Effector memory CD8-positive, alpha-beta T cell (primary cell): ENCODE data around the gene SKP2.

Source experiments
- ATAC-seq: fragments of 150-1000 bp; cut with Tn5 transposase; replicated peaks from 2 replicates; pipeline ENCODE4 v1.10.0; 2021; ENCODE audit warnings: mild to moderate bottlenecking, moderate library complexity
- DNase-seq, 3 experiments: peaks; one replicate each; pipeline ENCODE4 v3.0.0; 2021
- H3K27ac Mint-ChIP-seq, 2 donors: one replicate each; pipeline ENCODE4 v1.8.0; 2022; ENCODE audit warnings: mild to moderate bottlenecking in 2 of 2, mixed read lengths in 2 of 2, moderate library complexity in 2 of 2
- H3K27me3 Mint-ChIP-seq, 2 donors: one replicate each; pipeline ENCODE4 v1.8.0; 2022; ENCODE audit warnings: mixed read lengths in 2 of 2
- H3K36me3 Mint-ChIP-seq: one replicate; pipeline ENCODE4 v1.8.0; 2022; ENCODE audit warnings: mild to moderate bottlenecking, moderate library complexity, mixed read lengths; ENCODE audit not compliant: insufficient read depth
- H3K4me1 Mint-ChIP-seq, 2 donors: one replicate each; pipeline ENCODE4 v1.8.0; 2022; ENCODE audit warnings: low read depth in 2 of 2, mixed read lengths in 2 of 2
- H3K4me3 Mint-ChIP-seq, 2 donors: one replicate each; pipeline ENCODE4 v1.8.0; 2022; ENCODE audit warnings: mild to moderate bottlenecking in 2 of 2, mixed read lengths in 2 of 2, moderate library complexity in 2 of 2
- H3K9me3 Mint-ChIP-seq, 2 donors: one replicate each; pipeline ENCODE4 v1.8.0; 2022; ENCODE audit warnings: mixed read lengths in 2 of 2

SKP2 gene

GRCh38 chr5:36147681-36148080 is 4.2 kb upstream of the SKP2 start:
- Mint-ChIP-seq H3K36me3 (peaks cover 6% of the 10 kb centered on the region), H3K4me1 (peaks cover 21 to 51% of the 10 kb centered on the region in 2 donors), H3K27ac (peak overlapping the region in 1 of 2 donors; percentile 67), H3K9me3 (no peaks in the 10 kb centered on the region), H3K27me3 (no peaks in the 10 kb centered on the region), H3K4me3 (no peak overlapping the region)
- DNase-seq (no peak), ATAC-seq (no peak)

- Mint-ChIP-seq H3K27ac (peak overlapping the region; percentile 91 to 95), H3K4me1 (peaks cover 35 to 59% of the 10 kb centered on the region in 2 donors), H3K4me3 (peak overlapping the region; percentile 95 to 97), H3K27me3 (no peaks in the 10 kb centered on the region), H3K9me3 (no peaks in the 10 kb centered on the region), H3K36me3 (peaks cover 8% of the 10 kb centered on the region)
- peak; percentile 8 for ATAC-seq
- DNase-seq = peak; percentile 8 to 26 (median 24)
These were observed 1.1 kb upstream of the SKP2 start for GRCh38 chr5:36150676-36151433.

GRCh38 chr5:36152324-36153297 is 700 bp downstream of the SKP2 start:
- DNase-seq (peak in 1 of 3 experiments; percentile 2), ATAC-seq (no peak)
- peak overlapping the region; percentile 95 to 97 for H3K4me3 Mint-ChIP-seq
- H3K27me3 Mint-ChIP-seq = no peaks in the 10 kb centered on the region
- peaks cover 18% of the 10 kb centered on the region for H3K36me3 Mint-ChIP-seq
- H3K4me1 Mint-ChIP-seq = peaks cover 40 to 60% of the 10 kb centered on the region in 2 donors
- H3K27ac Mint-ChIP-seq = peak overlapping the region; percentile 91 to 95
- no peaks in the 10 kb centered on the region for H3K9me3 Mint-ChIP-seq

- Mint-ChIP-seq H3K27me3 (no peaks in the 10 kb centered on the region), H3K9me3 (no peaks in the 10 kb centered on the region), H3K27ac (no peak overlapping the region), H3K4me3 (peak overlapping the region; percentile 2 to 95), H3K4me1 (peaks cover 40 to 55% of the 10 kb centered on the region in 2 donors), H3K36me3 (peaks cover 15% of the 10 kb centered on the region)
- DNase-seq = no peak
- no peak for ATAC-seq
These were observed 1.4 kb downstream of the SKP2 start for GRCh38 chr5:36153298-36153677.

DNA sequence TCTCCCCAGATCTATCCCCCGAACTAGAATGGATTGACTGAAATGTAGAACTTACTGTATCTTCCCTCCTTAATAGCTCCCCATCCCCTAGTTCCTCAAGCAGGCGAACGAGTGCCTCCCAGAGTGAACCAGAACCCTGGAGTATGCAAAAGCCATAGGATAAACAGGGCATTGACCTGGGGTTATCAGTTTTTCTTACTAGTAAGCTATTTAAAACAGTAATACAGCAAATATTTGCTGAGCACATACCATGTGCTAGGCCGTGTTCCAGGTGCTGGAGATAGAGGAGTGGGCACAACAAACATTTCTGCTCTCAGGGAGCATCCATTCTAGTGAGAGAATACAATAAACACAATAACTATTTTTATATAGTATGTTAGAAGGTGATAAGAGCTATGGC is 1.8 kb downstream of the SKP2 start:
- ATAC-seq (no peak), DNase-seq (no peak)
- Mint-ChIP-seq H3K9me3 (no peaks in the 10 kb centered on the region), H3K27ac (no peak overlapping the region), H3K27me3 (no peaks in the 10 kb centered on the region), H3K36me3 (peaks cover 15% of the 10 kb centered on the region), H3K4me3 (peak overlapping the region; percentile 2 to 52), H3K4me1 (peaks cover 43 to 58% of the 10 kb centered on the region in 2 donors)

- Mint-ChIP-seq H3K36me3 (peaks cover 19% of the 10 kb centered on the region), H3K9me3 (no peaks in the 10 kb centered on the region), H3K27ac (no peak overlapping the region), H3K27me3 (no peaks in the 10 kb centered on the region), H3K4me3 (no peak overlapping the region), H3K4me1 (peaks cover 47 to 52% of the 10 kb centered on the region in 2 donors)
- ATAC-seq (no peak), DNase-seq (no peak)
These were observed 3.4 kb downstream of the SKP2 start for GRCh38 chr5:36155291-36155690.

DNA sequence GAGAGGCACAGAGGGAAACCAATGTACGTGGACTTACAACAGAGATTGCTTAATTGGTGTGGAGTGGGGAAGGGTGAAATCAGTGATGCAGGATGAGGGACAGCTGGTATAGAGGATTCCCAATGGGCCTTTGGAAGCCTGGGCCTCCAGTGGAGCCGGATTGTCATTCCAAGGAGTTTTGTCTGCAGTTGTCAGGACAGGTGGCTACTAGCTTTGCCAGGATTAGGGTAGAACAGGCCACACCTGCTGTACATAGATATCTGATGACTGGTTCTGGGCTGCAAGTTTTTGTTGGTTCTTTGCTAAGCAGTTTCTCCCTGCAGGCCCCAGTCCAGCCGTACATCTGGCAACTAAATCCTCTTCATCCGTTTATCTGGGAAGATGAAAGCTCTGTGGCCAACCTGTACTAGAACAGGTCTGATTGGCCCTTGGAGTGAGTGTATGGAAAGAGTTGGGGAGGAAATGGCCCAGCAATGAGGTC is 4.2 kb downstream of the SKP2 start:
- DNase-seq (no peak), ATAC-seq (no peak)
- Mint-ChIP-seq H3K36me3 (peaks cover 19% of the 10 kb centered on the region), H3K4me1 (peaks cover 38 to 46% of the 10 kb centered on the region in 2 donors), H3K27ac (no peak overlapping the region), H3K27me3 (no peaks in the 10 kb centered on the region), H3K4me3 (no peak overlapping the region), H3K9me3 (no peaks in the 10 kb centered on the region)

DNA sequence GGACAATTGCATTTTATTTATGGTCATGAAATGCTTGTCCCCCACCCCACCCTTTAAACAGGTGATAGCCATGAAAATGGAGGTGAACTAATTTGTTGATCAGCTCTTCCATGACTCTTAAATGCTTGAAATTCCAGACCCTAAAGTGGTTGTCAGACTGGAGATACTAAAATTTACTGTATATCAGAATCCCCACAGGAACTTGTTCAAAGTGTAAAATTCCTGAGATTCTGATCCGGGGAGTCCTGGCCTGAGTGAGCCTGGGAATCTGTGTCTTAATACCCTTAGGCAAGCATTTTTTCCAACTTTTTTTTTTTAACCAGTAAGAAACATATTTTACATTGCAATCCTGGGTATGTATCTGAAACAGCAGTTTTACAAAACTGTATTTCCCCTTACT is 4.7 kb downstream of the SKP2 start:
- DNase-seq = no peak
- H3K4me3 Mint-ChIP-seq = no peak overlapping the region
- ATAC-seq = no peak
- no peaks in the 10 kb centered on the region for H3K27me3 Mint-ChIP-seq
- H3K4me1 Mint-ChIP-seq = peaks cover 35 to 50% of the 10 kb centered on the region in 2 donors
- H3K36me3 Mint-ChIP-seq = peaks cover 19% of the 10 kb centered on the region
- no peaks in the 10 kb centered on the region for H3K9me3 Mint-ChIP-seq
- H3K27ac Mint-ChIP-seq = no peak overlapping the region

GRCh38 chr5:36158144-36158543 is 6.2 kb downstream of the SKP2 start:
- H3K36me3 Mint-ChIP-seq = peaks cover 23% of the 10 kb centered on the region
- H3K27me3 Mint-ChIP-seq = no peaks in the 10 kb centered on the region
- ATAC-seq (no peak), DNase-seq (no peak)
- no peak overlapping the region for H3K4me3 Mint-ChIP-seq
- no peak overlapping the region for H3K27ac Mint-ChIP-seq
- peaks cover 31 to 45% of the 10 kb centered on the region in 2 donors for H3K4me1 Mint-ChIP-seq
- H3K9me3 Mint-ChIP-seq = no peaks in the 10 kb centered on the region

GRCh38 chr5:36160617-36161016 is 8.7 kb downstream of the SKP2 start:
- no peaks in the 10 kb centered on the region for H3K9me3 Mint-ChIP-seq
- no peak for ATAC-seq
- H3K4me3 Mint-ChIP-seq = no peak overlapping the region
- H3K36me3 Mint-ChIP-seq = peaks cover 20% of the 10 kb centered on the region
- no peaks in the 10 kb centered on the region for H3K27me3 Mint-ChIP-seq
- H3K27ac Mint-ChIP-seq = peak overlapping the region in 1 of 2 donors; percentile 35
- peaks cover 24 to 35% of the 10 kb centered on the region in 2 donors for H3K4me1 Mint-ChIP-seq
- DNase-seq = no peak

GRCh38 chr5:36161361-36161760 is 9.4 kb downstream of the SKP2 start:
- Mint-ChIP-seq H3K4me3 (no peak overlapping the region), H3K27ac (peak overlapping the region in 1 of 2 donors; percentile 35), H3K36me3 (peaks cover 19% of the 10 kb centered on the region), H3K4me1 (peaks cover 17 to 32% of the 10 kb centered on the region in 2 donors), H3K27me3 (no peaks in the 10 kb centered on the region), H3K9me3 (no peaks in the 10 kb centered on the region)
- no peak for DNase-seq
- no peak for ATAC-seq

DNA sequence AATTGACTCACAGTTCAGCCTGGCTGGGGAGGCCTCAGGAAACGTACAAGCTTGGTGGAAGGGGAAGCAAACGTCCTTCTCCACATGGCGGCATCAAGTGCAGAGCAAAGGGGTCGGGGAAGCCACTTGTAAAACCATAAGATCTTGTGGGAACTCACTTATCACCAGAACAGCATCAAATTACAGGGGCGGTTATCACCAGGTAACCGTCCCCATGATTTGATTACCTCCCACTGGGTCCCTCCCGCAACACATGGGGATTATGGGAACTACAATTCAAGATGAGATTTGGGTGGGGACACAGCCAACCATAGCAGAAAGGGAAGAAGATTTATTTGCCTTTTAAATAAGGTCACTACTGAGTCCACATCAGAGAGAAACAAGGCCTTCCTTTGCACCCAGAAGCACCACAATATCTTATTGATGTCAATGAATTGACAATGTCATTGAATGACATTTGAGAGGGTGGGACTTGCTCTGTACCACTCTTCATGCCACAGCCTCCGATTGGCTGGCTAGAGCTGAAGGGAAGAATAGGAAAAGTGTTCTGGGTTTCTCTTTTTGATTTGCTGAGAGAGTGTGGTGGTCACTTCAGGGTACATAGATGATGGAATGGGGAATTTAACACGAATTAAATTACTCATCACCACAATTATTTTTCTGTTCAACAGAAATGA is 11.0 kb downstream of the SKP2 start:
- Mint-ChIP-seq H3K4me1 (peaks cover 18 to 26% of the 10 kb centered on the region in 2 donors), H3K9me3 (no peaks in the 10 kb centered on the region), H3K4me3 (no peak overlapping the region), H3K36me3 (peaks cover 24% of the 10 kb centered on the region), H3K27me3 (no peaks in the 10 kb centered on the region), H3K27ac (peak overlapping the region in 1 of 2 donors; percentile 65)
- ATAC-seq = no peak
- DNase-seq = no peak

DNA sequence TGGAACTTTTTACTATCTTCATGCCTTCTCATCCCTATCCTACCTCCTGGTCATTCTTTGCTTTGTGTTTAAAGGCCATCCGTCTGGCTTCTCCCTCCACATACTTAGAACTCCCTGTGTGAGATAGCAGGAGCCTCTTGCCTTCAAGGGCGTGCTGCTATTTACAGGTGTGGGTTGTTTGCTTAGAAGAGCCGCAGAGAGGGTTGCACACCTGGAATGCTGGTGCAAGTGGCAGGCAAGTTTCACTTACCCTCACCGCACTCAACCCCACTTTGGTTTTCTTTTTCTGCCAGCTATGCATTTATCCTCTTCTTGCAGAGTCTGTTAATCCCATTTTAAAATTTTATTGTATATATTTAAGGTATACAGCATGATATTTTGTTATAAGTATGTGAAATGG is 12.6 kb downstream of the SKP2 start:
- ATAC-seq (no peak), DNase-seq (no peak)
- H3K36me3 Mint-ChIP-seq = peaks cover 36% of the 10 kb centered on the region
- no peaks in the 10 kb centered on the region for H3K9me3 Mint-ChIP-seq
- no peak overlapping the region for H3K4me3 Mint-ChIP-seq
- H3K4me1 Mint-ChIP-seq = peaks cover 13 to 17% of the 10 kb centered on the region in 2 donors
- H3K27me3 Mint-ChIP-seq = no peaks in the 10 kb centered on the region
- peak overlapping the region in 1 of 2 donors; percentile 67 for H3K27ac Mint-ChIP-seq
